Astrocyte of the cerebellum (primary cell): Measurements from ENCODE around the gene IP6K3.

Experiments used
- DNase-seq: peaks from one replicate; pipeline ENCODE4 v3.0.0-alpha.2; 2011; ENCODE audit warnings: low read depth
- H3K4me3 ChIP-seq: 2 replicates; pipeline ENCODE4 v1.5.1; 2011; ENCODE audit warnings: mild to moderate bottlenecking, low read depth, low read length, moderate library complexity
- CTCF ChIP-seq: IDR thresholded peaks from 2 replicates; pipeline ENCODE4 v1.5.1; 2012; ENCODE audit warnings: low read length, low read depth, moderate library complexity, mild to moderate bottlenecking; ENCODE audit errors: missing control alignments
- in situ Hi-C: cut with HindIII; loops from 2 replicates; pipeline ENCODE4 v1.10.0; 2017; ENCODE audit warnings: low sequenced_read_pairs

IP6K3 gene

GRCh38 chr6:33746651-33747100 lies at the start of gene IP6K3:
Gene IP6K3 (minus strand): TSS chr6:33746905. CDS start chr6:33735476, 11,429 bp downstream.
- in situ Hi-C loops, result no loop called here
- DNase-seq, result no peak
- no peak for TF ChIP-seq CTCF
- H3K4me3 ChIP-seq, result no peak within 1 kb of the TSS

- in situ Hi-C loops, result no loop called here
- no peak for TF ChIP-seq CTCF
- H3K4me3 ChIP-seq, result no peak overlapping the region
- no peak for DNase-seq
Measured at GRCh38 chr6:33794910-33795623, 48.4 kb upstream of the IP6K3 start.

- no peak for TF ChIP-seq CTCF
- DNase-seq, result no peak
- H3K4me3 ChIP-seq, result no peak overlapping the region
- in situ Hi-C loops, result no loop called here
Measured at GRCh38 chr6:33792981-33793380, 46.3 kb upstream of the IP6K3 start.

- in situ Hi-C loops, result no loop called here
- TF ChIP-seq CTCF, result no peak
- H3K4me3 ChIP-seq, result no peak overlapping the region
- no peak for DNase-seq
Measured at GRCh38 chr6:33791620-33792019, 44.9 kb upstream of the IP6K3 start.

GRCh38 chr6:33790910-33791309 lies 44.2 kb upstream of the IP6K3 start:
- in situ Hi-C loops, result no loop called here
- no peak for DNase-seq
- no peak overlapping the region for H3K4me3 ChIP-seq
- TF ChIP-seq CTCF, result no peak

- no peak overlapping the region for H3K4me3 ChIP-seq
- in situ Hi-C loops, result no loop called here
Measured at GRCh38 chr6:33790379-33790778, 43.7 kb upstream of the IP6K3 start.

More at GRCh38 chr6:33790379-33790778, 43.7 kb upstream of the IP6K3 start:
- no peak for DNase-seq
- TF ChIP-seq CTCF, result no peak
